ENCODE results near the gene DYNLT3.

DYNLT3 gene

DNA sequence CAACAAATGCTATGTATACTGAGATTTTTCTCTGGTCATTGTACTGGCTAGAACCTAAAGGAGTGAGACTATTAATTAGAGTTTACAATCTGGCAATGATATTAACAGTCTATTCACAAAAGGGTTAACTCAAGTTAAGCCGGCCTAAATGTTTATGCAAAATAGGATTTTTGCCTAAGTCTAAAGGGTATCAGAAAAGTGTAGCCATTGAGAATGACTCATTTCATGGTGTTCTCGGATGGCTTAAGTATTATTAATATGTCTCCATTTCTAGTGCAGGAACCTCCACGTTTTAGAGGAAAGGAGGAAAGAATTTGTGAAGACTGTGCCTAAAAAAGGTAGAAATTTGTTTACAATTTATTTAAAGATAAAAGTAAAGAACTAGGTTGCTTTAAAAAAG, 29.8 kb downstream of the DYNLT3 start:
- TF ChIP-seq NFIC (IDR thresholded peaks at IDR 0.05) (no peak), EP300 (IDR thresholded peaks at IDR 0.05; ENCODE audit: borderline replicate concordance) (no peak), TCF12 (IDR thresholded peaks at IDR 0.05; ENCODE audit: low read depth) (no peak), ZBTB7A (IDR thresholded peaks at IDR 0.05; ENCODE audit: low read depth) (no peak), TAF1 (IDR thresholded peaks at IDR 0.05; ENCODE audit: low read depth) (no peak), RAD21 (IDR thresholded peaks at IDR 0.05; ENCODE audit: low read depth) (no peak), TEAD4 (IDR thresholded peaks at IDR 0.05) (no peak), YY1 (IDR thresholded peaks at IDR 0.05; ENCODE audit: low read depth) (no peak), CREB1 (IDR thresholded peaks at IDR 0.05; ENCODE audit: low read depth) (no peak), FOXM1 (IDR thresholded peaks at IDR 0.05; ENCODE audit: borderline replicate concordance, low read depth) (no peak), EGR1 (IDR thresholded peaks at IDR 0.05) (no peak), CEBPB (IDR thresholded peaks at IDR 0.05) (no peak)
- TF ChIP-seq, protein P1, sequence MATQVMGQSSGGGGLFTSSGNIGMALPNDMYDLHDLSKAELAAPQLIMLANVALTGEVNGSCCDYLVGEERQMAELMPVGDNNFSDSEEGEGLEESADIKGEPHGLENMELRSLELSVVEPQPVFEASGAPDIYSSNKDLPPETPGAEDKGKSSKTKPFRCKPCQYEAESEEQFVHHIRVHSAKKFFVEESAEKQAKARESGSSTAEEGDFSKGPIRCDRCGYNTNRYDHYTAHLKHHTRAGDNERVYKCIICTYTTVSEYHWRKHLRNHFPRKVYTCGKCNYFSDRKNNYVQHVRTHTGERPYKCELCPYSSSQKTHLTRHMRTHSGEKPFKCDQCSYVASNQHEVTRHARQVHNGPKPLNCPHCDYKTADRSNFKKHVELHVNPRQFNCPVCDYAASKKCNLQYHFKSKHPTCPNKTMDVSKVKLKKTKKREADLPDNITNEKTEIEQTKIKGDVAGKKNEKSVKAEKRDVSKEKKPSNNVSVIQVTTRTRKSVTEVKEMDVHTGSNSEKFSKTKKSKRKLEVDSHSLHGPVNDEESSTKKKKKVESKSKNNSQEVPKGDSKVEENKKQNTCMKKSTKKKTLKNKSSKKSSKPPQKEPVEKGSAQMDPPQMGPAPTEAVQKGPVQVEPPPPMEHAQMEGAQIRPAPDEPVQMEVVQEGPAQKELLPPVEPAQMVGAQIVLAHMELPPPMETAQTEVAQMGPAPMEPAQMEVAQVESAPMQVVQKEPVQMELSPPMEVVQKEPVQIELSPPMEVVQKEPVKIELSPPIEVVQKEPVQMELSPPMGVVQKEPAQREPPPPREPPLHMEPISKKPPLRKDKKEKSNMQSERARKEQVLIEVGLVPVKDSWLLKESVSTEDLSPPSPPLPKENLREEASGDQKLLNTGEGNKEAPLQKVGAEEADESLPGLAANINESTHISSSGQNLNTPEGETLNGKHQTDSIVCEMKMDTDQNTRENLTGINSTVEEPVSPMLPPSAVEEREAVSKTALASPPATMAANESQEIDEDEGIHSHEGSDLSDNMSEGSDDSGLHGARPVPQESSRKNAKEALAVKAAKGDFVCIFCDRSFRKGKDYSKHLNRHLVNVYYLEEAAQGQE (IDR thresholded peaks at IDR 0.05; ENCODE audit: low read depth) = no peak
- TF ChIP-seq, protein P2, sequence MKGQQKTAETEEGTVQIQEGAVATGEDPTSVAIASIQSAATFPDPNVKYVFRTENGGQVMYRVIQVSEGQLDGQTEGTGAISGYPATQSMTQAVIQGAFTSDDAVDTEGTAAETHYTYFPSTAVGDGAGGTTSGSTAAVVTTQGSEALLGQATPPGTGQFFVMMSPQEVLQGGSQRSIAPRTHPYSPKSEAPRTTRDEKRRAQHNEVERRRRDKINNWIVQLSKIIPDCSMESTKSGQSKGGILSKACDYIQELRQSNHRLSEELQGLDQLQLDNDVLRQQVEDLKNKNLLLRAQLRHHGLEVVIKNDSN (IDR thresholded peaks at IDR 0.05) = no peak
- TF ChIP-seq, protein P3, sequence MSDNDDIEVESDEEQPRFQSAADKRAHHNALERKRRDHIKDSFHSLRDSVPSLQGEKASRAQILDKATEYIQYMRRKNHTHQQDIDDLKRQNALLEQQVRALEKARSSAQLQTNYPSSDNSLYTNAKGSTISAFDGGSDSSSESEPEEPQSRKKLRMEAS (IDR thresholded peaks at IDR 0.05) = no peak

DNA sequence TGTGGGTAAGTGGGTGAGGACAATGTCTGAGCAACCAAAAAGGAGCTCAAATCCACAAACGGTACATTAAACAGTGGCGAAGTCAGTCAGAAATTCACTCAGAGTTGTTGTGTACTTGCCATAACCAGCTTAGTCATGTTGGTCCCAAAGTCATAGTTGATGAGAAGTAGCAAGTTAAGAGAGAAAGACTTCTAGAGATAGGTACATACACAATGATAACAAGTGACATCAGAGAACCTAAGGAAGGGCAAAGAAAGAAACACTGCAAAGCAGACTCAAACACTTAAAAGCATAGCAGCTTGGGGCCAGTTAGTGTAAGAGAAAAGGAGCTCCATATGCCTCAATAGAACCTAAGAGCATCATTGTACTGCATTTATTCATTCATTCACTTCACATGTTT, 30.2 kb downstream of the DYNLT3 start:
- TF ChIP-seq EP300 (IDR thresholded peaks at IDR 0.05; ENCODE audit: borderline replicate concordance) (no peak), ZBTB7A (IDR thresholded peaks at IDR 0.05; ENCODE audit: low read depth) (no peak), TAF1 (IDR thresholded peaks at IDR 0.05; ENCODE audit: low read depth) (no peak), EGR1 (IDR thresholded peaks at IDR 0.05) (no peak), CEBPB (IDR thresholded peaks at IDR 0.05) (no peak), TCF12 (IDR thresholded peaks at IDR 0.05; ENCODE audit: low read depth) (no peak), CREB1 (IDR thresholded peaks at IDR 0.05; ENCODE audit: low read depth) (no peak), YY1 (IDR thresholded peaks at IDR 0.05; ENCODE audit: low read depth) (no peak), NFIC (IDR thresholded peaks at IDR 0.05) (no peak), FOXM1 (IDR thresholded peaks at IDR 0.05; ENCODE audit: borderline replicate concordance, low read depth) (no peak), TEAD4 (IDR thresholded peaks at IDR 0.05) (no peak)
- TF ChIP-seq, protein P3 (IDR thresholded peaks at IDR 0.05) = no peak
- TF ChIP-seq, protein P1 (IDR thresholded peaks at IDR 0.05; ENCODE audit: low read depth) = no peak
- TF ChIP-seq, protein P2 (IDR thresholded peaks at IDR 0.05) = no peak

DNA sequence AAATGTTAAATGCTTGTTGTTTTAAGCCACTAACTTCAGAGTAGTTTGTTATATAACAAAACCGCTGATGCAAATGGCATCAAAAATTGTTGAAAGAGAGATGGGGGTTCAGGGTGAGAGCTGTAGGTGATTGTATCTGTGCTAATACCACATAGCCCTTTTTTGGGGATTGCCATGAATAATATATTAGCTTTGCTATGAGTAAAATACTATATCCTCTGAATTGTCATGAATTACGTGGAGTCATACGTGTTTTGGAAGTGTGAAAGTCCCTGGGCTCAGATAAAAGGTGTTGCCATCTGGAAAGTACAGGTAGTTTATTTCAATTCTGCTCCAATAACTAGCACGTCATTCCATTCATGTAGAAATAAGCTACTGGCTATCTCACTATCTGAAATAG, 30.6 kb downstream of the DYNLT3 start:
- TF ChIP-seq ZBTB7A (IDR thresholded peaks at IDR 0.05; ENCODE audit: low read depth) (no peak), YY1 (IDR thresholded peaks at IDR 0.05; ENCODE audit: low read depth) (no peak), CEBPB (IDR thresholded peaks at IDR 0.05) (no peak), EGR1 (IDR thresholded peaks at IDR 0.05) (no peak), NFIC (IDR thresholded peaks at IDR 0.05) (no peak), FOXM1 (IDR thresholded peaks at IDR 0.05; ENCODE audit: borderline replicate concordance, low read depth) (no peak), TAF1 (IDR thresholded peaks at IDR 0.05; ENCODE audit: low read depth) (no peak), TEAD4 (IDR thresholded peaks at IDR 0.05) (no peak), EP300 (IDR thresholded peaks at IDR 0.05; ENCODE audit: borderline replicate concordance) (no peak), TCF12 (IDR thresholded peaks at IDR 0.05; ENCODE audit: low read depth) (no peak), RAD21 (IDR thresholded peaks at IDR 0.05; ENCODE audit: low read depth) (no peak), CREB1 (IDR thresholded peaks at IDR 0.05; ENCODE audit: low read depth) (no peak)
- TF ChIP-seq, protein P3 (IDR thresholded peaks at IDR 0.05) = no peak
- TF ChIP-seq, protein P2 (IDR thresholded peaks at IDR 0.05) = no peak
- TF ChIP-seq, protein P1 (IDR thresholded peaks at IDR 0.05; ENCODE audit: low read depth) = no peak
